DND-41 (cell line): ENCODE data around the gene HYI.

Source experiments
- ATAC-seq: fragments of 200-7000 bp; cut with Tn5 transposase; 3 replicates; pipeline ENCODE4 v1.9.1; 2021; ENCODE audit warnings: low read depth; ENCODE audit not compliant: insufficient read depth
- DNase-seq: peaks from one replicate; pipeline ENCODE4 v3.0.0-alpha.2; 2020
- H2AFZ ChIP-seq: 2 replicates; pipeline ENCODE4 v1.6.0; 2012; ENCODE audit warnings: low read depth, low read length
- H3K27ac ChIP-seq: 2 replicates; pipeline ENCODE4 v1.5.1; 2012; ENCODE audit warnings: low read length, inconsistent platforms
- H3K27me3 ChIP-seq: fragments of 200-600 bp; sonication (generic); 2 replicates; pipeline ENCODE4 v1.6.0; 2012; ENCODE audit warnings: low read length, mild to moderate bottlenecking, inconsistent platforms; ENCODE audit not compliant: insufficient read depth, poor library complexity
- H3K36me3 ChIP-seq: 2 replicates; pipeline ENCODE4 v1.5.1; 2012; ENCODE audit warnings: low read length, inconsistent platforms; ENCODE audit not compliant: insufficient read depth
- H3K4me1 ChIP-seq: 2 replicates; pipeline ENCODE4 v1.5.1; 2012; ENCODE audit warnings: mild to moderate bottlenecking, low read length; ENCODE audit not compliant: insufficient read depth
- H3K4me2 ChIP-seq: 2 replicates; pipeline ENCODE4 v1.6.0; 2012; ENCODE audit warnings: mild to moderate bottlenecking, moderate library complexity, low read length, inconsistent platforms; ENCODE audit not compliant: insufficient read depth
- H3K4me3 ChIP-seq, 2 experiments: fragments of 200-600 bp in 1 of 2; shearing (Covaris generic) in 1 of 2; 2 replicates each; pipeline ENCODE4 v1.5.1; 2012 to 2016; ENCODE audit warnings: inconsistent platforms in 2 of 2, low read length in 2 of 2, mild to moderate bottlenecking in 2 of 2, low read depth in 1 of 2, moderate library complexity in 1 of 2
- H3K79me2 ChIP-seq: 2 replicates; pipeline ENCODE4 v1.6.0; 2012; ENCODE audit warnings: low read length, inconsistent platforms; ENCODE audit not compliant: insufficient read depth
- H3K9ac ChIP-seq: 2 replicates; pipeline ENCODE4 v1.6.0; 2012; ENCODE audit warnings: low read depth, mild to moderate bottlenecking, inconsistent platforms, low read length, moderate library complexity
- H3K9me3 ChIP-seq: 2 replicates; pipeline ENCODE4 v1.5.1; 2012; ENCODE audit warnings: low read length, moderate library complexity, mild to moderate bottlenecking, inconsistent platforms; ENCODE audit not compliant: insufficient read depth, severe bottlenecking
- H4K20me1 ChIP-seq: 2 replicates; pipeline ENCODE4 v1.6.0; 2012; ENCODE audit warnings: low read length; ENCODE audit not compliant: insufficient read depth
- EZH2 ChIP-seq: IDR thresholded peaks from 3 replicates; pipeline ENCODE4 v1.6.1; 2012; ENCODE audit warnings: borderline replicate concordance, low read depth, mild to moderate bottlenecking, moderate library complexity, low read length, inconsistent platforms; ENCODE audit not compliant: severe bottlenecking
- TF ChIP-seq, protein P1 (sequence below): IDR thresholded peaks from 2 replicates; pipeline ENCODE4 v1.5.1; 2012; ENCODE audit warnings: borderline replicate concordance, low read length, moderate library complexity, mild to moderate bottlenecking; ENCODE audit not compliant: poor library complexity, severe bottlenecking; ENCODE audit errors: extremely low read depth

HYI gene

DNA sequence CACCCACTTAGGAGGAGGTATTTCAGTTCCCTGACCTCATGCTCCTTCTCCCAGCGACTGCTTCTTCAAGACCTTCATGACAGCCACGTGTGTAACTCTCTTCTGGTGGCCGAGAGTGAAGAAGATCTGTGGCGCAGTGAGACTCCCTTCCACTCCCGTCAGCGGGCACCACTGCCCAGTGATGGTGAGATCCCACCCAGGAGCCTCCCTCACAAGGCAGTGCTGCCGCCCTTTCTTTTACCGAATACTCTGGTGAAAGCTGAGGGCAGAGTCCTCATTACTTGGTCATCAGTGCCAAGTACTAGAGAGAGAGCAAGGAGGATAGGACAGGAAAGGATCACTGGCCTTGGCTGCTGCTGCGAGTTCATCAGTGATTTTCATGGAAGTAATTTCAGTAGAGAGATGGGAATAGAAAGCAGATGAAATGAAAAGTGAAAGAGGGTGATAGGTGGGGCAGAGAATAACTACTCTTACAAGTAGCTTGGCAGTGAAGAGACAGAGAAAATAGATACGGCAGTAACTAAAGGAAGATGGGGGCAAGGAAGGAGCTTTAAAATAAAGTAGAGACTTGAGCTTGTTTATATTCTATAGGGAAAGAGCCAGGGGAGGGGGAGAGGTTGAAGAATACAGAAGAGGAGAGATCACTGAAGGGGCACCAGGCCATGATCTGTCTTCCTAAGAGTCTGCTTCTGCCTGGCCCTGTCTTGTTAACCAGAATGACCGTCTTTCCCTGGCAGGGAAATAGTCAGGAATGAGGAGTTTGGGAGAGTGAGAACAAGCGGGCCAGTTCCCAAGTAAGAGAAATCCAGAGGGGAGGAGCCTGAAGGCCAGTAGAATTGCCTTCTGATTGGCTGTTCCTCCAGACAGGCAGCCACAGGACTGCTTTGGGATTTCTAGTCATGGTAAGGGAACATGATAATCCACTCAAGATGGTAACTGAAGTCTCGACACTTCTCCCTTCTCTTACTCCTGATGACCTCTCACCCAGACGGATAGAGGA lies 18.3 kb downstream of the HYI start:
- no peak overlapping the region for H3K4me2 ChIP-seq
- DNase-seq = no peak
- no peaks in the 10 kb centered on the region for H3K27me3 ChIP-seq
- H2AFZ ChIP-seq = no peak overlapping the region
- TF ChIP-seq EZH2 = no peak
- TF ChIP-seq, protein P1, sequence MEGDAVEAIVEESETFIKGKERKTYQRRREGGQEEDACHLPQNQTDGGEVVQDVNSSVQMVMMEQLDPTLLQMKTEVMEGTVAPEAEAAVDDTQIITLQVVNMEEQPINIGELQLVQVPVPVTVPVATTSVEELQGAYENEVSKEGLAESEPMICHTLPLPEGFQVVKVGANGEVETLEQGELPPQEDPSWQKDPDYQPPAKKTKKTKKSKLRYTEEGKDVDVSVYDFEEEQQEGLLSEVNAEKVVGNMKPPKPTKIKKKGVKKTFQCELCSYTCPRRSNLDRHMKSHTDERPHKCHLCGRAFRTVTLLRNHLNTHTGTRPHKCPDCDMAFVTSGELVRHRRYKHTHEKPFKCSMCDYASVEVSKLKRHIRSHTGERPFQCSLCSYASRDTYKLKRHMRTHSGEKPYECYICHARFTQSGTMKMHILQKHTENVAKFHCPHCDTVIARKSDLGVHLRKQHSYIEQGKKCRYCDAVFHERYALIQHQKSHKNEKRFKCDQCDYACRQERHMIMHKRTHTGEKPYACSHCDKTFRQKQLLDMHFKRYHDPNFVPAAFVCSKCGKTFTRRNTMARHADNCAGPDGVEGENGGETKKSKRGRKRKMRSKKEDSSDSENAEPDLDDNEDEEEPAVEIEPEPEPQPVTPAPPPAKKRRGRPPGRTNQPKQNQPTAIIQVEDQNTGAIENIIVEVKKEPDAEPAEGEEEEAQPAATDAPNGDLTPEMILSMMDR = no peak
- H3K27ac ChIP-seq = no peak overlapping the region
- no peaks in the 10 kb centered on the region for H3K9me3 ChIP-seq
- H4K20me1 ChIP-seq = peaks cover 2% of the 10 kb centered on the region; the same call in 1 of the 2 replicates
- no peak for ATAC-seq
- H3K4me3 ChIP-seq = no peak overlapping the region
- no peaks in the 10 kb centered on the region for H3K4me1 ChIP-seq
- H3K36me3 ChIP-seq = peaks cover 90% of the 10 kb centered on the region
- H3K79me2 ChIP-seq = no peaks in the 10 kb centered on the region
- H3K9ac ChIP-seq = no peak overlapping the region

GRCh38 chr1:43434256-43434655 lies 19.5 kb downstream of the HYI start:
- DNase-seq = no peak
- Histone ChIP-seq H3K9me3 (no peaks in the 10 kb centered on the region), H3K36me3 (peaks cover 90% of the 10 kb centered on the region), H3K27me3 (no peaks in the 10 kb centered on the region), H4K20me1 (peaks cover 4% of the 10 kb centered on the region; the same call in 1 of the 2 replicates), H3K79me2 (no peaks in the 10 kb centered on the region), H2AFZ (no peak overlapping the region), H3K4me2 (no peak overlapping the region), H3K27ac (no peak overlapping the region), H3K4me1 (no peaks in the 10 kb centered on the region), H3K4me3 (no peak overlapping the region), H3K9ac (no peak overlapping the region)
- no peak for TF ChIP-seq EZH2
- TF ChIP-seq, protein P1 = no peak
- ATAC-seq = no peak

- no peaks in the 10 kb centered on the region for H3K4me1 ChIP-seq
- H4K20me1 ChIP-seq = peaks cover 4% of the 10 kb centered on the region; the same call in 1 of the 2 replicates
- H3K9me3 ChIP-seq = no peaks in the 10 kb centered on the region
- no peak for DNase-seq
- H3K9ac ChIP-seq = no peak overlapping the region
- no peaks in the 10 kb centered on the region for H3K27me3 ChIP-seq
- H3K36me3 ChIP-seq = peaks cover 94% of the 10 kb centered on the region
- no peak overlapping the region for H3K4me3 ChIP-seq
- no peak overlapping the region for H2AFZ ChIP-seq
- no peak for ATAC-seq
- no peak overlapping the region for H3K4me2 ChIP-seq
- no peak overlapping the region for H3K27ac ChIP-seq
- H3K79me2 ChIP-seq = no peaks in the 10 kb centered on the region
- TF ChIP-seq, protein P1 = no peak
- no peak for TF ChIP-seq EZH2
Measured at GRCh38 chr1:43432907-43433306, 20.8 kb downstream of the HYI start.
